GM21576 (cell line): Measurements from ENCODE around the gene SSX4B.
"Not testable (repeated sequence)": the region's sequence is repeated elsewhere in the genome, so short reads cannot be mapped to it uniquely, and the experiment has no call there.

ENCODE experiments used
- ATAC-seq: cut with Tn5 transposase; IDR thresholded peaks from one replicate; pipeline ENCODE4 v1.9.1; 2021; ENCODE audit warnings: mild to moderate bottlenecking, moderate library complexity; ENCODE audit not compliant: unreplicated experiment

The SSX4B gene, protein sequence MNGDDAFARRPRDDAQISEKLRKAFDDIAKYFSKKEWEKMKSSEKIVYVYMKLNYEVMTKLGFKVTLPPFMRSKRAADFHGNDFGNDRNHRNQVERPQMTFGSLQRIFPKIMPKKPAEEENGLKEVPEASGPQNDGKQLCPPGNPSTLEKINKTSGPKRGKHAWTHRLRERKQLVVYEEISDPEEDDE

GRCh38 chrX:48411860-48412259 lies at the start of gene SSX4B:
Gene SSX4B, minus strand, starts transcription at chrX:48411960. Its CDS starts 588 bp downstream, at chrX:48411372.
- ATAC-seq = not testable (repeated sequence)

DNA sequence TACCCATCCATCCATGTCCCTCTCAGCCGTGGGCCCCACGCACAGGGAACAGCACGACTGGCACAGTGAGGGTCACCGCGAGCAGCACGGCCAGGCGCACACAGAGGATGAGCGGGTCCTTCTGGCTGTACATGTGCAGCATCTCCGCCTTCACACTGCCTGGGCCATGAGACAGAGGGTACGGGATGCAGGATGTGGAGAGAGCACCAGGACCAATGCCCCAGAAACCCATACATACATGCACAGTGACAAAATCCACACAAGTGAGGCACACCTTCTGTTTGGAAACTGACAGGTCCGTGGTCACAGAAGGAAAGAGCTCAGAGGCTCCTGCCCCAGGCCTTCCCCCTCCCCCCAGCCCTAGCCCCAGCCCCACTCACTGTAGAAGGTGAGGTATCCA lies 48.8 kb upstream of the SSX4B start:
- no peak for ATAC-seq

DNA sequence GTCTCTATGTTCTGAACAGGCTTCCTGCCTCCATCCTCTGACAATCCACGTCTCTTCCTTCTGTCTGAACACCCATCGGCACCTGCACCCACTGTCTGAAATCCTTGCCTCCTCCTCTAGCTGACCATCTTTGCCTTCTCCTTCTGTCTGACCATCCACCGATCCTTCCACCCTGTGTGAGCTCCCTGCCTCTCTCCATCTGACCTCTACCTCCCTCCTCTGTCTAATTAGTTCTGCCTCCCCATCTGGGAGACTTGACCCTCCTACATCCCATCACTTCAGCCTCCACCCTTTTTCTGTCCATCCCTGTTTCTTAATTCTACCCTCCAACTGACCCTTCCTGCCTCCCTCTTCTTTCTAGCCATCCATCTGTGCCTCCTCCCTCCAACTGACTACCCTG lies 48.3 kb upstream of the SSX4B start:
- no peak for ATAC-seq

- no peak for ATAC-seq
Observed at GRCh38 chrX:48459483-48459882, 47.7 kb upstream of the SSX4B start.

DNA sequence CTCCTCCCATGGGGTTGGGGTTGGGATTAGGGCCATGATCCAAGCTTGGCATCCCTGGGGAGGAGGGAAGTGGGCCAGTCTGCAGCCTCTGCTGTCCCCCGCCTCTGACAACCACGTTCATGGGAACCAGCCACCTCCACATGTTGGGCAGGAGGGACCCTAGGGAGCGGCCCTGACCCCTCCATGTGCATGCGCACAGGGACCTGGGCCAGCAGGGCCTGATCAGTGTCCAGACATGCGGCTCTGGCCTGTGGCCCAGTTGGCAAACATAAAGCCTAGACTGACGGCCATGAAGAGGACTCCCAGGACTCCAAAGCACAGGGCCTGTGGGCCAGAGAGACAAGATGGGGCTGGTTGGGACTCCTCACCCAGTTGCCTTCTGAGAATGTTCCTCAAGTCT lies 47.0 kb upstream of the SSX4B start:
- ATAC-seq = no peak

GRCh38 chrX:48456628-48457331 lies 45.0 kb upstream of the SSX4B start:
- no peak for ATAC-seq

GRCh38 chrX:48451708-48452107 lies 39.9 kb upstream of the SSX4B start:
- ATAC-seq = no peak

DNA sequence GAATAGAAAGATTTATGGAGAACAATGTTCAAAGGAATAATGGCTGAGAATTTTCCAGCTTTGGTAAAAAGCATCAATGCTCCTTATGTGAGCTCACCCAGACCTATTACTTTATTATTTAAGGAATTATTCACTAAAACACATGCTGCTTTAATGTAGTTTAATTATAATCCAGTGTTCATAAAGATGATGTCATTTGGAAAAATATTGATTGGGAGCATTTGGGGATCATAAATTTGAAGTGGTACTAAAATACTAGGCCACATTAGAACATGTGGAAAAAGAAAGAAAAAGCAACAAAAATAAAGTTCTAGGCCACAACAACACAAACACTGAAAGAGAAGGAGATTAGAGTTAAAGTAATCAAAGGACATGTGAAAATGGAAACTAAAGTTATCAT lies 38.3 kb upstream of the SSX4B start:
- ATAC-seq = no peak

DNA sequence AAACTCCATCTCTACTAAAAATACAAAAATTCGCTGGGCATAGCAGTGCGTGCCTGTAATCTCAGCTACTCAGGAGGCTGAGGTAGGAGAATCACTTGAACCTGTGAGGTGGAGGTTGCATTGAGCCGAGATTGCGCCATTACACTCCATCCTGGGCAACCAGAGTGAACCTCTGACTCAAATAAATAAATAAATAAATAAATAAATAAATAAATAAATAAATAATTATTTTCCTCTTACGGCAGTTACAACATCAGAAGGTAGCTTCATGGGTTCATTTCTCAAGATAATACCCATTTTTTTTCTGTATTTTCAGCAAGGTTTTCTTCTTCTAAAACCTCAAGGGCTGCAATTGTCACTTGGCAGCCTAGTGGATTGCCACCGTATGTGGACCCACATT lies 35.4 kb upstream of the SSX4B start:
- ATAC-seq = not testable (repeated sequence)

GRCh38 chrX:48433713-48434112 lies 22.0 kb upstream of the SSX4B start:
- ATAC-seq = not testable (repeated sequence)

DNA sequence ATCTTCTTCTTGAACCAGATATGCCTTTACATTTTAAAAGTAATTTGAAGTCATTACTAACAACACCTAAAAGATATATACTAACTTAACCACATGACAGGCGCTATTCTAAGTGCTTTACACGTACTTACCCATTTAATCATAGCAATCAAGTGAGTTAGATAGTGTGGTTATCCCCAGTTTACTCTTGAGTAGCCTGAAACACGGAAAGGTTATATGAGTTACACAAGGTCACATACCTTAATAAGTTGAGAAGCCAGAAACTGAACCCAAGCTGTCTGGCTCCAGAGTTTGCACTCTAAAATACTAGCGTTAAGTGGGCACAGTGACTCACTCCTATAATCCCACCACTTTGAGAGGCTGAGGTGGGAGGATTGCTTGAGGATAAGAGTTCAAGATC lies 18.4 kb upstream of the SSX4B start:
- ATAC-seq = not testable (repeated sequence)

GRCh38 chrX:48429606-48430005 lies 17.8 kb upstream of the SSX4B start:
- not testable (repeated sequence) for ATAC-seq

GRCh38 chrX:48427027-48427716 lies 15.4 kb upstream of the SSX4B start:
- not testable (repeated sequence) for ATAC-seq

GRCh38 chrX:48397825-48398224 lies 13.9 kb downstream of the SSX4B start:
- ATAC-seq = not testable (repeated sequence)

DNA sequence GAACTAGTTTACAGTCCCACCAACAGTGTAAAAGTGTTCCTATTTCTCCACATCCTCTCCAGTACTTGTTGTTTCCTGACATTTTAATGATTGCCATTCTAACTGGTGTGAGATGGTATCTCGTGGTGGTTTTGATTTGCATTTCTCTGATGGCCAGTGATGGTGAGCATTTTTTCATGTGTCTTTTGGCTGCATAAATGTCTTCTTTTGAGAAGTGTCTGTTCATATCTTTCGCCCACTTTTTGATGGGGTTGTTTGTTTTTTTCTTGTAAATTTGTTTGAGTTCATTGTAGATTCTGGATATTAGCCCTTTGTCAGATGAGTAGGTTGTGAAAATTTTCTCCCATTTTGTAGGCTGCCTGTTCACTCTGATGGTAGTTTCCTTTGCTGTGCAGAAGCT lies 14.8 kb downstream of the SSX4B start:
- ATAC-seq = not testable (repeated sequence)

DNA sequence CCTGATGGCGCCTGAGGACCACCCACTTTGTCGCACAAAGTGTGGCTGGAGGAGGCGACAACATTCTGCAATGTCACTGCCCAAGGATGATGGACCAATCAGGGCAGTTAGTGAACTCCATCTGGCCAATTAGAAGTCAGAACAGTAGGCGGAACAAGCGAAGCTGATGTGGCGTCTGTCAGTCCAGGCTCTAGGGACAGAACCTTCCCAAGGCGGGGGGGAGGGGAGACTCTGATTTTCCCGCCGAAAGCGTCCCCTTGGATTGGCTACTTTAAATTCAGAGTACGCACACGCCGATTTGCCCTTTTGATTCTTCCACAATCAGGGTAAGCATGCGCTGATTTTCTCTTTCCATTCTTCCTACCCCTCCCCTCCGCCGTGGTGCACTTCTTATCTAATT lies 28.5 kb downstream of the SSX4B start, which contains the start of gene SSX4:
Gene SSX4, plus strand, starts transcription at position 301 of the 400 bp plus-strand sequence. CDS start 515 bp downstream, outside the sequence.
- ATAC-seq = not testable (repeated sequence)

DNA sequence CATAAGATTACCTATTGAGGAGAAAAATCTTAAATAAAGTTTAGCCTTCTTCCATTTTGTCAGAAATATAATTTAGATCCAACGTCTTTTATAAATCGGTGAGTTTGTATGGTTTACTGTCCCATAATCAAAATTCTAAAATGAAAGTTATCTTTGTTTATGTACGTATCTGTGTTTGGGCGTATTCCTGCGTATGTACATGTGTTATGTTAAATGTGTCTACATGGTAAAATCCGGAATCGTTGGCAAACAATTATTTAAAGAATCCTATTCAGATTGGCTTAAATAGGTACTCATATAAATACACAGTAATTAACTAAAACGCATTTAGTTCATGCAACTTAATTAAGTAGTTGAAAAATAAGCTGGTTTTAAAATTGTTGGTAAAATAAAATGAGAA lies 41.4 kb downstream of the SSX4B start:
- ATAC-seq = not testable (repeated sequence)

DNA sequence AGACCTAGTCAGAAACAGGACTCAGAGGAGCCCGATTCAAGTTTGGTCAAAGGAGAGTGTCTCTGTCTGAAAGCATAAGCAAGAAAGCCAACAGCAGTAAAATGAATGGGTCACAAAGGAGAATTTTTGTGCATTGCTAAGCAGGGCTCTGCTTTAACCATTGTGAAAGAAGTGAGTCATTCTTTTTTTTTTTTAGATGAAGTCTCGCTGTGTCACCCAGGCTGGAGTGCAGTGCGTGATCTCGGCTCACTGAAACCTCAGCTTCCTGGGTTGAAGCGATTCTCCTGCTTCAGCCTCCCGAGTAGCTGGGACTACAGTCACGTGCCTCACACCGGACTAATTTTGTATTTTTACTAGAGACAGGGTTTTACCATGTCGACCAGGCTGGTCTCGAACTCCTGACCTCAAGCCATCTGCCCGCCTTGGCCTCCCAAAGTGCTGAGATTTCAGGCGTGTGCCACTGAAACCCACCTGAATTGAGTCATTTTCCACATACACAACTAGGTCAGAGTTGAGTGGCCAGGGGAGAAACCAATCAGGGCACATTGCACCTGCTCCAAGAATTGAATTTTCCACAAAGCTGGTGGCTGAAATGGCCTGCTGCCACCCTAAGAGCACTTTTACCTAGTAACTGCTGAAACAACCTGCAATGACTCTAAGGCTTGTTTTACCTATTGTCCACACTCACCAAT lies 43.9 kb downstream of the SSX4B start:
- ATAC-seq = not testable (repeated sequence)

DNA sequence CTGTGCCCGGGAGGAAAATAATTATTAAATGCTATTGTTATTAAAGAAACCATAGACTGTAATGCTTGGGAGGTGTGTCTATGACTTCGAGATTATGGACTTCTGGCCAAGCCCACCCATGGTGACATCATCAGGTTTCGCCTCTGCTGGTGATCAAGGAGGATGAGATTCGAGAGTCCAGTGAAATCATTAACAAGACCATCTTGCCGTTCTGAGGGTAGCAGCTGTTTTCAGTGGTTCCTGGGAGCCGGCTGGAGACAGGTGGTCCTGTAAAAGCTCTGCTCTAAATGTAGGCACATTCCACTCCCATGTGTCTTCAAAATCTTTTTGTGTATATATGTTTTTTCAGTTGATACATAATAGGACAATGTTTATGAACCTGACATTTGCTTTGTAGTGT lies 52.5 kb downstream of the SSX4B start:
- not testable (repeated sequence) for ATAC-seq

- ATAC-seq = no peak
Observed at GRCh38 chrX:48357681-48358080, 54.1 kb downstream of the SSX4B start.
